SHP77 (cell line): Measurements from ENCODE around the gene SPN.
"Not testable (repeated sequence)": the region's sequence is repeated elsewhere in the genome, so short reads cannot be mapped to it uniquely, and the experiment has no call there.

Experiments
- DNase-seq, 2 experiments: peaks; one replicate each; lab custom pipeline; 2025; lab: John Stamatoyannopoulos, UW

Gene SPN, protein sequence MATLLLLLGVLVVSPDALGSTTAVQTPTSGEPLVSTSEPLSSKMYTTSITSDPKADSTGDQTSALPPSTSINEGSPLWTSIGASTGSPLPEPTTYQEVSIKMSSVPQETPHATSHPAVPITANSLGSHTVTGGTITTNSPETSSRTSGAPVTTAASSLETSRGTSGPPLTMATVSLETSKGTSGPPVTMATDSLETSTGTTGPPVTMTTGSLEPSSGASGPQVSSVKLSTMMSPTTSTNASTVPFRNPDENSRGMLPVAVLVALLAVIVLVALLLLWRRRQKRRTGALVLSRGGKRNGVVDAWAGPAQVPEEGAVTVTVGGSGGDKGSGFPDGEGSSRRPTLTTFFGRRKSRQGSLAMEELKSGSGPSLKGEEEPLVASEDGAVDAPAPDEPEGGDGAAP

DNA sequence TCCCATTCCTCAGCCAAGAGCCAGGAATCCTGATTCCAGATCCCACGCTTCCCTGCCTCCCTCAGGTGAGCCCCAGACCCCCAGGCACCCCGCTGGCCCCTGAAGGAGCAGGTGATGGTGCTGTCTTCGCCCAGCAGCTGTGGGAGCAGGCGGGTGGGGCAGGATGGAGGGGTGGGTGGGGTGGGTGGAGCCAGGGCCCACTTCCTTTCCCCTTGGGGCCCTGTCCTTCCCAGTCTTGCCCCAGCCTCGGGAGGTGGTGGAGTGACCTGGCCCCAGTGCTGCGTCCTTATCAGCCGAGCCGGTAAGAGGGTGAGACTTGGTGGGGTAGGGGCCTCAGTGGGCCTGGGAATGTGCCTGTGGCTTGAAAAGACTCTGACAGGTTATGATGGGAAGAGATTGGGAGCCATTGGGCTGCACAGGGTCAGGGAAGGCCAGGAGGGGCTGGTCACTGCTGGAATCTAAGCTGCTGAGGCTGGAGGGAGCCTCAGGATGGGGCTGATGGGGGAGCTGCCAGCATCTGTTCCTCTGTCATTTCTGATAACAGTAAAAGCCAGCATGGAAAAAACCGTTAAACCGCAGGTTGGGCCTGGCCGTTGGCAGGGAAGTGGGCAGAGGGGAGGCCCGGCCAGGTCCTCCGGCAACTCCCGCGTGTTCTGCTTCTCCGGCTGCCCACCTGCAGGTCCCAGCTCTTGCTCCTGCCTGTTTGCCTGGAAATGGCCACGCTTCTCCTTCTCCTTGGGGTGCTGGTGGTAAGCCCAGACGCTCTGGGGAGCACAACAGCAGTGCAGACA is at the start of gene SPN:
SPN (plus strand) TSS at position 232 of the 791 bp plus-strand sequence; CDS start at position 714, 482 bp downstream.
- DNase-seq, result no peak

DNA sequence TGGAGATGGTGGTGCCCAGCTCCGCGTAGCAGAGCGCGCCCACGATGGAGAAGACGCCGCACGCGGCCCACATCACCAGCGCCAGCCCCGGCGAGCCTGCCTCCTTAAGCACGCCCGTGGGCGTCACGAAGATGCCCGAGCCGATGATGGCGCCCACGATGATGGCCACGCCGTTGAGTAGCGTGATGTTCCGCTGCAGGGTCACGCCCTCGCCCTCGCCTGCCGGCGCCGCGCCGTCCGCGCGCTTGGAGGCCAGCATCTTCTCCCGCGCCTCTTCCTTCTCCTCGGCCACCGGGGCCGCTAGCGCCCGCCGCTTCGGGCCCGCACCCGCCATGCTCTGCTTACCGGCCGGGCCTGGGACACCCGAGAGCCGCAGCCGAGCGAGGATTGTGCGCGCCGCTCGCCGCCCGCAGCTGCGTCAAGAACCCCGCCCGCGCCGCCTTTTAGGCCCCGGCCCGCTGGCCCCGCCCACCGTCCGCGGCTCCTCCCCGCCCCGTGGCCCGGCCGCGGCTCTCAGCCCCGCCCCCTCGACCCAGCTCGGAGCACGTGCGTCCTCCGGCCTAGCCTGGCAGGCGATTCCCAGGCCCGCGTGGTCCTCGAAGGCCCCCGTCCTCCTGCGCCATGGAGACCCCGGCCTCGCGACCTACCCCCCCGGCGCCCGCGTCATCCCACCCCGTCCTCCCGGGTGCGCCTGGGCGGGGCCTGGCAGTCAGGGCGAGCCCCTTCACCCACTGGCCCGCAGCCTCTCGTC is 49.6 kb upstream of the SPN start:
- DNase-seq, result peak; percentile 69 to 84

DNA sequence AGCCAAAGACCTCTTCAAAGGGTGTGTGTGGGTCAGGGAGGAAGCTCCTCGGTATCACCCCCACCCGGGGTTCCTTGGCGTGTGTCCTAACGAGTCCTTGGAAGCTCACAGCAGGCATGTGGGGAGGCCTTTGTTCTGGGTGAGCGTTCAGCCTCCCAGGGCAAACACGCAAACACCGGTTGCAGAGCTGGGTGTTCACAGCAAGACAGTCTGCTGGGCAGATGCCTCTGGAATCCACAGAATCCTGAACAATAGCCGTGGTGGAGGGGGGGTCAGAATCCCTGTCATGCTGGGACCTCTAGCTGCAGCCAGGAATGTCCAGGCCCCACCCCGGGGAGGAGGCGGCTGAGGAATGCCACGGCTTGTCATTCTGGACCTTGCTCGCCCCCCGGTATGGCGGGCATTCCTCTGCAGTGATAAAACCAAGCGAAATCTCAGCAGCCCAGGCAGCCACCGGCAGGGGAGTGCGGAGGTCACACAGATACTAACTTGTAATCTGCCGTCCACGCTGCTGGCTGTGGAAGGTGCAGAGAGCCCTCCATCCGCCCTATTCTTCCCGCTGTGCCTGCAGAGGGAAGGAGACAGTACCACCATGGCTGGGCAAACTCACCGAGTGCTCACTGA is 48.2 kb upstream of the SPN start:
- DNase-seq, result not testable (repeated sequence)

DNA sequence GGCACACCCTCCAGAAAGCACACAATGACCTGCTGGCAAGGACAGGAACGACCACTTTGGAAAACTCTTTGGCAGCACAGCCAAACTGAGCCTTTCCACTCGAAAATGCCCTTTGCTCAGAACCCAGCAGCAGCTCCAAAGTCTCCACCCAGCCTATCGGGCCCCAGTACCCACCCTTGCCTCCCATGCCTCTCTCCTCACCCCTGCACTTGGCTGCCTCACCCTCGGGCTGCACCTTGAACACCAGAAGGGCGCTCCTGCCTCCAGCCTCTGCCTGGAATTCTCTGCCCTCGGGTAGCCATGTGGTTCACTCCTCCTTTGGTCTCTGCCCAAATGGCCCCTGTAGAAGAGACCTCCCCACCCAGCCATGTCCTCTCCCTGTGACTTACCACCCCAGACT is 46.9 kb upstream of the SPN start:
- DNase-seq, result not testable (repeated sequence)

DNA sequence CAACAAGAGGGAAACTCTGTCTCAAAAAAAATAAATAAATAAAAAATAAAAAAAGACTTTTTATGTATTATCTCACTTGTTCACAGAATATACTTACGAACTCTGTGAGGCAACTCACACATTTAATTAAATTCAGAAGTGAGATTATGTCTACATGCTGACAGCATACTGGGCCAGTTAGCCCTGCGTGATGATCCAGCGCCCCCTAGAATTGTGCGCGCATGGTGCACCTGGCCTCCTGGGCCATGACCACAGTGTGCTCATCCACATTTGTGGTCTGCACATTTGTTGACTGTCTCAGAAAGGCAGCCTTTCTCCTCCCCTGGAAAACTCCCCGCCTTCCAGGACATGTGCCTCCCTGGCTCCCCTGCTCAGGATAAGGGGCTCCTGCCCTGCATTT is 42.5 kb upstream of the SPN start:
- peak in 1 of 2 experiments; percentile 25 for DNase-seq

DNA sequence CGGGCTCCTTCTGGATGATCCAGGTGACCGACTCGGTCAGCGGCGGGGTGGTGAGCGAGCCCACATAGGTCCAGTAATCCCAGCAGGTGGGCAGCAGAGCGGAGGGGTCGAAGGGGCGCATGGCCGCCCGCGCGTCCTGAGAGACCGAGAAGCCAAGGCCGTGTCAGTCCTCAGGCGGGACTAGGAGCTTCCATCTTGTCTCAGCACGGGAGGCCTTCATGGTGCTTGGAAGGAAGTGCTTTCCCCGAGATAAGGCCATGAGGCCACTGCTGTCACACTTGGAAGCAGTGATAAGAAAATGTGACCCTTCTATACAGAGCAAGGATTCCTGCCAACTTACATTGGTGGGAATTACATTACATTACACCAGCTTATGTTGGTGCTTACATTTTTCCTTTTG is 40.3 kb upstream of the SPN start:
- DNase-seq, result not testable (repeated sequence)

DNA sequence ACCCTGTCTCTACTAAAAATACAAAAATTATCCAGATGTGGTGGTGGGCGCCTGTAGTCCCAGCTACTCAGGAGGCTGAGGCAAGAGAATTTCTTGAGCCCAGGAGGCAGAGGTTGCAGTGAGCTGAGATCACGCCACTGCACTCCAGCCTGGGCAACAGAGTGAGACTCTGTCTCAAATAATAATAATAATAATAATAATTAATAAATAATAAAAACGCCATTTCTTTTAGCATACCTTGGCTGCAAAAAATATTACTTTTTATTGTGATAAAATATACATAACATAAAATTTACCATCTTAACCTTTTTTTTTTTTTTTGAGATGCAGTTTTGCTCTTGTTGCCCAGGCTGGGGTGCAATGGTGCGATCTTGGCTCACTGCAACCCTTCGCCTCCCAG is 39.8 kb upstream of the SPN start:
- DNase-seq, result not testable (repeated sequence)

DNA sequence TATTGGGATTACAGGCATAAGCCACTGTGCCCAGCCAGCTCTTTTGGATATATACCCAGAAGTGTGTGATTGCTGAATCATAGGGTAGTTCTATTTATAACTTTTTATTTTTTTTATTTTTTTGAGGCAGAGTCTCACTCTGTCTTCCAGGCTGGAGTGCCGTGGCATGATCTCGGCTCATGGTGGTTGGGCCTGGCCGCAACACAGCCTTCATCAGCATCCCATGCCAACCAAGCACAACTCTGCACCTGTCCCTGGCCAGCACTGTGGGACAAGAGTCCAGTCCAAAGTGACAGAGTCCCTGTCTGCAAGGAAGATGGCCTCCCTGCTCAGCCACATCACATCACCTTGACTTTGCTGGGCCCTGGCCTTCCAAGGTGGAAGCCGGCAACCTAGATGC is 37.9 kb upstream of the SPN start:
- DNase-seq, result not testable (repeated sequence)

DNA sequence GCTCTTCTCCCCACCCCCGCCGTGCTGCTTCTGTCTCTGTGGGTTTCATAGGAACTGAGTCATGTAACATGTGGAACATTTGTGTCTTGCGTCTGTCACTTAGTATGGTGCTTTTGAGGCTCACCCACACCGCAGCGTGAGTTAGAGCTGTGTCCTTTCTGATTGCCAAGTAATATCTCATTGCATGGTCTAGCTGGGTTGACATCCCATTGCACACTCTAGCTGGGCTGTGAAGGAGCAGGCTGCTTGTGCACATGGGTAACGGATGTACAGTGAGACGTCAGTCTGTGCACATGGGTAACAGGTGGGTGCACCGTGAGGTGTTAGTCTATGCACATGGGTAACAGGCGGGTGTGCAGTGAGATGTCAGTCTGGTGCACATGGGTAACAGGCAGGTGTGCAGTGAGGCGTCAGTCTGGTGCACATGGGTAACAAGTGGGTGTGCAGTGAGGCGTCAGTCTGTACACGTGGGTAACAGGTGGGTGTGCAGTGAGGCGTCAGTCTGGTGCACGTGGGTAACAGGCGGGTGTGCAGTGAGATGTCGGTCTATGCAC is 36.2 kb upstream of the SPN start:
- DNase-seq, result not testable (repeated sequence)

DNA sequence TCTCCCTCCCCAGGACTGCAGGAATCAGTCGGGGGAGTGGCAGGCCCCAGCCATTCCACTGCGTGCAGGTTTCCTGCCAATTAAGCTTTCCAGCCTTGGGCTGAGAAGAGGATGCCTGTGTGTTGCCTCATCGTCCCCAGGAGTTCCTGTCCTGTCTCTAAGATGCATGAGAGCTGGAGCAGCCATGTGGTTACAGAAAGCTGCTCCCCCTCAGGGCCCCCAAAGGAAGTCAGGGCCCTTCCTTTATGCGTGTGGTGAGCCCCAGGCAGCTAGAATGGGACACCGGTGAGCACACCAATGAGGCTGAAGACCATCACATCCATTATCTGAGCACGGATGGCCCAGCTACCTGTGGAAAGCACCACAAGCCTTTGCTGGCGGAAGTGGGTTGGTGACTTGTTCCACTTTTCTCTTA is 35.4 kb upstream of the SPN start:
- not testable (repeated sequence) for DNase-seq

DNA sequence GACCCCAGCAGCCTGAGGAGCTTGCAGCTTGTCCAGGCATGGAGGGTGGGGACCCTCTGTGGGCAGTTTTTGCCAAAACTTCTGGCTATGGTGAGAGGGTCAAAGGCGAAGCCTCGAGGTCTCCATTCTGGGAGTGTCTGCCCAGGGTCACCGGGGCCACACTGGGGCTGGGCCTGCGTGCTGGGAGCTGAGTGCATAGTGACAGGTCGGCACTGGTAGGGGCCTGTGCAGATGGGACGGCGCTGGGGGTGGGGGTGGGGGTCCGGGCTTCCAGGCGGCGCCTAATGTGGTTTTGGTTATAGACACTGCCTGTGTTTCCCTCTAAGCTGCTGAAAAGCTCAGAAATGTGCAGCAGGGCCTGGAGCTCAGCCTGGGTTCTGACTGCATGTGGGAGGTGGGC is 34.3 kb upstream of the SPN start:
- DNase-seq, result not testable (repeated sequence)

DNA sequence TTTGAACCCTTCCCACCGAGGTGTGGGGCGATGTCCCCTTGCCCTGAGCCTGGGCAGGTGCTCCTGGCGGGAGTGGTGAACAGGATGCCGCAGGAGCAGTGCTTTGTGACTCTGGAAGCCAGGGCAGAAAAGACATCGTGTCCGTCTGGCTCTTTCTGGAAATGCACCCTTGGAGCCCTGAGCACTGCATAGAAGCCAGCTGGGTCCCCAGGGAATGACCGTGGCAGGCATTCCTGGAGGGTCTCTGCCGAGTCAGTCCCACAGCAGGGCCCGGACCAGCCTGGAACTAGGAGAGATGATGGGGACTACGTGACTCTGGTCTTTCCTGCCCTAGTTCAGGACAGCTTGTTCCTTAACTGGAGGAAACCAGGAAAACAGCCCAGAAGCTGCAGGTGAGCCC is 33.7 kb upstream of the SPN start:
- DNase-seq, result not testable (repeated sequence)

DNA sequence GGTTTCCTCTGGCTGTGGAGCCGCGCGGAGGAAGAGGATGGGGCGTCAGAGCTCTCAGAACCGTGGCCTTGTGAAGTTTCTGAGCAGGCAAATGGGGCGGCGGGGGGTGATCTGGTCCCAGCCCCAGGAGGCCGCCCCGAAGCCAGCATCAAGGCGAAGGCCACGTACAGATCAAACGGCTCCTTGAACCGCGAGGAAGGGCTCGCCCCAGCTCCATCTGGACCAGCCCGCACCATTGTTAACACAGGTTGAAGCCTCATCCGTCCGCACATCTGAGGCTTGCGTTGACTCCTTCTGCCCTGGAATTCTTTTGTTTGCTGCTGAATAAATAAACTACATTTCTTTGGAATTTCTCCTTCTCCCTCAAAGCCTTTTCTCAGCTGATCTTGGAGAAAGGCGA is 31.4 kb upstream of the SPN start:
- DNase-seq, result not testable (repeated sequence)

DNA sequence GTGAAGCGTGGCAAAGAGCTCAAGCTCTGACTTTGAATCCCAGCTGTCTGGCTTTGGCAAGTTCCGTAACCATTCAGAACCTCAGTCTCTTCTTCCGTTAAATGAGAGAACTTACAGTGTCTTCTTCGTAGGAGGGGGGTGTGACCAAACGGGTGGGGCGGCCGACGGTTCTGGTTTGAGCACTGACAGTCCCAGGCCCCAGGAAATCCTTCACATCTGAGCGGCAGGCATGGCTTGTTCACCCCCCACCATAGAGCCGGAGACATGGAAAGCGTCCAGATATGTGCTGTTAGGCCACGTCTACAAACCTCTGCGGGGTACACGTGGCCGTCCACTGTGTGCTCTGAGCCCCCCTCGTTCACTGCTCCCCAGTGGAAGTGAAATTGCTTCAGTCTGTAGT is 27.1 kb upstream of the SPN start:
- DNase-seq, result not testable (repeated sequence)

DNA sequence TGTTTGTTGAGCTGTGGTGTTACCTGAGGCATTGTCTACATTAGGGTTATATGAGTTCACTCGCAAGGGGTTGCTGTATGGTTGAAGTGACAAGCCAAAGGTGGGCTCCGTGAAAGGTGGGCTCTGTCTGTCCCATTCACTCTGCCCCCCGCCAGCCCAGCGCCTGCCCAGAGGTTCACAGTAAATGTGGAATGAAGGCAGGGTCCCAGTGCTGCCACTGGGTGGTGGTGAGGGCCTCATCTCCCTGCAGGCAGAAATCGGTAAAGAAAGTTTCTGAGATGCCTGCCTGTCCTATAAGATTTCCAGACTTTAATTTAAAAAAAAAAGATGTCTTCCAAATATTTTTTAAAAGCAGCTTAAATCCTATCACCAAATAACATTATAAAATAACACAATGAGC is 26.7 kb upstream of the SPN start:
- DNase-seq, result not testable (repeated sequence)

DNA sequence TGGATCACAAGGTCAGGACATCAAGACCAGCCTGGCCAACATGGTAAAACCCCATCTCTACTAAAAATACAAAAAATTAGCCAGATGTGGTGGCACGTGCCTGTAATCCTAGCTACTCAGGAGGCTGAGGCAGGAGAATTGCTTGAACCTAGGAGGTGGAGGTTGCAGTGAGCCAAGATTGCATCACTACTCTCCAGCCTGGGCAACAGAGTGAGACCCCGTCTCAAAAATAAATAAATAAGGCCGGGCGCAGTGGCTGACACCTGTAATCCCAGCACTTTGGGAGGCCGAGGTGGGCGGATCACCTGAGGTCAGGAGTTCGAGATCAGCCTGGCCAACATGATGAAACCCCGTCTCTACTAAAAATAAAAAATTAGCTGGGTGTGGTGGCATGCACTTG is 24.3 kb upstream of the SPN start:
- not testable (repeated sequence) for DNase-seq

DNA sequence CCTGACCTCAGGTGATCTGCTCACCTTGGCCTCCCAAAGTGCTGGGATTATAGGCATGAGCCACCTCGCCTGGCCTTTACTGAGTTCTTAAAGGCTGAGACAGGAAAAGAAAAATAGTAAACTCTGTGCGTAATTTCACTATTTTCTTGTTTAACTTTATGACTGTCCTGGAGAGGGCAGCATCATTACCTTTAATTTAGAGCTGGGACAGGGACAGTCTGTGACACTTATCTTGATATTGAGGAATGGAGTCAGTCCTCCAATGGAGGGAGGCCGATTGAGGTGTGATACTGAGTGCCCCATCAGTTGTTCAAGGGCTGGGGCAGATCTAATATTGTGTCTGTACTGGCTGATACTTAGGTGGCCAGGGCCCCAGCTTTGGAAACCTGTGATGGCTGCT is 21.5 kb upstream of the SPN start:
- no peak for DNase-seq

DNA sequence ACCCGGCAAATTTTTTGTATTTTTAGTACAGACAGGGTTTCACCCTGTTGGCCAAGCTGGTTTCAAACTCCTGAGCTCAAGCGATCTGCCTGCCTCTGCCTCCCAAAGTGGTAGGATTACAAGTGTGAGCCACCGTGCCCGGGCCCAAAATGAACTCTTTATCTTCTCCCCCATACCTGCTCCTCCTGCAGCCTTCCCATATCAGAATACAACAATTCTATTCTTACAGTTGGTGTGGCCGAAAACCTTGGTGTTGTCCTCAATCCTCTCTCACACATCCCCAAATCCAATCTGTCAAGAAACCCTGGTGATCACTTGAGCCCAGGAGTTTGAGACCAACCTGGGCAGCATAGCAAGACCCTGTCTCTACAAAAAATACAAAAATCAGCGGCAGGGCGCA is 19.5 kb upstream of the SPN start:
- DNase-seq, result no peak

DNA sequence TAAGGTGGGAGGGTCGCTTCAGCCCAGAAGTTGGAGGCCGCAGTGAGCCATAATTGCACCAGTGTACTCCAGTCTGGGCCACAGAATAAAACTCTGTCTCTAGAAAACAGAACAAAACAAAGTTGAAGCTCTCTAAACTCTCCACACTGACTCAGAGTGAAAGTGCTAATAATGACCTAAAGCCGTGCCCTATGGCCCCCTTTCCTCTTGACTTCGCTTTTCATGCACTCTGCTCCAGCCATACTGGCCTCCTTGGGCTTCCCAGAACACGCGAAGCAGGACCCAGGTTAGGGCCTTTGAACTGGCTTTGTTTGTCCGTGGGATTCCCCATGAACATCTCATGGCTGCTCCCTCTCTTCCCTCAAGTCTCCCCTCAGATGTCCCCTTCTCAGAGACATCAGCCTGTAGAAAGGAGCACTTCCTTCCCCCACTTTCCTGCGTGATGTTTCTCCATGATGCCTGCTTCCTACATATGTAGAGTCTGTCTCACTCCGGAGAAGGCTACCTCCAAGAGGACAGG is 18.6 kb upstream of the SPN start:
- DNase-seq, result no peak

DNA sequence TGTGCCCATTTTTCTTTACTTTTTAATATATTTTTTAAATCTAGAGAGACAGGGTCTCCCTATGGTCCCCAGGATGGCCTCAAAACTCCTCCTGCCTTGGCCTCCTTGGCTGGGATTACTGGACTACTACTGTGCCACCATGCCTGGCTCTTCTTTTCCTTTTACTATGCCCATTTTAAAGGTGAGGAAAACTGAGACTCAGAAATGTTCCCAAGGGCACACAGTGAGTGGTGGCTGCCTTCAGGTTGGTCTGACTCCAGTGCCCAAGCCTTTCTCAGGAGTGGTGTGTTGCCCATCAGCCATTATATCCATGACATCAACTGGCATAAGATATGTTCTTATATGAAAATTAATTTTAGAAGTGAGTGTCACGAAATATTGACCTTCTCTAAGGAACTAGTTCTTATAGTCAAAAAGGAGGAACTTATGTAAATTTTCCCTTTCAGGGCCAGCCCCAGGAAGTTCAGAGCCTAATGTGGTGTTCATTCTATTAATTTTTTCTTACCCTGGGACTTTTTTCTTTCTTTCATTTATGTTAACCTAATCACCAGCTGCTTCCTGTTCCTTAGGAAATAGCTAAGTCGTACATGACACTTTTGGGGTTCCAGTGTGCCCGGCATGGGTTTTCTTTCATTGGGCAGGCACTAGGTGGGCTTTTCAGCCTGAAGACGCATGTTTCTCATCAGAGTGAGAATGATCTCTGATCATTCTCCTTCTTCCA is 17.9 kb upstream of the SPN start:
- DNase-seq, result no peak
